HuH-7 (cell line): ENCODE measurements around the gene RGS11.

Experiments used
- DNase-seq: peaks from one replicate; pipeline ENCODE4 v3.0.0; 2011; ENCODE audit warnings: low spot score

RGS11 gene

GRCh38 chr16:275786-276232 is at the start of gene RGS11:
Gene RGS11 (minus strand): TSS chr16:275944. CDS start chr16:275911, 33 bp downstream.
- no peak for DNase-seq

- DNase-seq = no peak
Measured at GRCh38 chr16:324451-325334, 48.9 kb upstream of the RGS11 start.

- no peak for DNase-seq
Measured at GRCh38 chr16:324201-324450, 48.4 kb upstream of the RGS11 start.

GRCh38 chr16:322476-323143 is 46.9 kb upstream of the RGS11 start:
- DNase-seq = no peak

- no peak for DNase-seq
Measured at GRCh38 chr16:321532-321931, 45.8 kb upstream of the RGS11 start.

- no peak for DNase-seq
Measured at GRCh38 chr16:320206-320605, 44.5 kb upstream of the RGS11 start.

GRCh38 chr16:318628-319027 is 42.9 kb upstream of the RGS11 start:
- DNase-seq = peak; percentile 67

- no peak for DNase-seq
Measured at GRCh38 chr16:317583-317982, 41.8 kb upstream of the RGS11 start.

- DNase-seq = no peak
Measured at GRCh38 chr16:316741-317464, 41.2 kb upstream of the RGS11 start.

- DNase-seq = no peak
Measured at GRCh38 chr16:314795-315299, 39.1 kb upstream of the RGS11 start.

GRCh38 chr16:314351-314750 is 38.6 kb upstream of the RGS11 start:
- no peak for DNase-seq

GRCh38 chr16:311725-312124 is 36.0 kb upstream of the RGS11 start:
- no peak for DNase-seq

- DNase-seq = no peak
Measured at GRCh38 chr16:309476-309875, 33.7 kb upstream of the RGS11 start.

- no peak for DNase-seq
Measured at GRCh38 chr16:307691-308312, 32.1 kb upstream of the RGS11 start.

GRCh38 chr16:306911-307370 is 31.2 kb upstream of the RGS11 start:
- no peak for DNase-seq

GRCh38 chr16:305916-306626 is 30.3 kb upstream of the RGS11 start:
- no peak for DNase-seq

- no peak for DNase-seq
Measured at GRCh38 chr16:303760-304505, 28.2 kb upstream of the RGS11 start.

GRCh38 chr16:301950-302349 is 26.2 kb upstream of the RGS11 start:
- no peak for DNase-seq

GRCh38 chr16:301235-301634 is 25.5 kb upstream of the RGS11 start:
- DNase-seq = no peak

- DNase-seq = no peak
Measured at GRCh38 chr16:297832-298231, 22.1 kb upstream of the RGS11 start.
